Vagina (tissue), 2 donors: ENCODE data around the gene RYR2. TPM values are rescaled to one million over a fixed set of nuclear protein-coding genes. Genes with fewer than 3 reads are reported as not detected.

Experiments
- DNase-seq, 2 donors: peaks; one replicate each; pipeline ENCODE4 v3.0.0-alpha.2; 2017; ENCODE audit errors: extremely low spot score in 2 of 2
- H3K27ac ChIP-seq: fragments of 200-600 bp; sonication (generic); one replicate; pipeline ENCODE4 v1.5.1; 2019
- H3K27me3 ChIP-seq: fragments of 200-600 bp; sonication (generic); one replicate; pipeline ENCODE4 v1.5.1; 2019
- H3K36me3 ChIP-seq, 2 donors: fragments of 200-600 bp; sonication (generic); one replicate each; pipeline ENCODE4 v1.5.1; 2017 to 2019
- H3K4me1 ChIP-seq: fragments of 200-600 bp; sonication (generic); one replicate; pipeline ENCODE4 v1.5.1; 2019
- H3K4me3 ChIP-seq, 2 donors: fragments of 200-600 bp; sonication (generic); 1 replicate in 1 of 2; 2 replicates in 1 of 2; pipeline ENCODE4 v1.5.1; 2016 to 2019
- H3K9me3 ChIP-seq: fragments of 200-600 bp; sonication (generic); one replicate; pipeline ENCODE4 v1.5.1; 2019
- CTCF ChIP-seq, 3 experiments: fragments of 450-650 bp in 2 of 3; fragments of 200-600 bp in 1 of 3; sonication (generic) in 1 of 3; IDR thresholded peaks; one replicate each; pipeline ENCODE4 v1.5.1; 2017 to 2019; ENCODE audit warnings: antibody characterized with exemption in 3 of 3, mild to moderate bottlenecking in 2 of 3, moderate library complexity in 2 of 3
- POLR2A ChIP-seq, 2 donors: fragments of 450-650 bp; IDR thresholded peaks; one replicate each; pipeline ENCODE4 v1.6.1; 2017; ENCODE audit warnings: antibody characterized with exemption in 2 of 2, mild to moderate bottlenecking in 2 of 2, moderate library complexity in 2 of 2
- POLR2AphosphoS5 ChIP-seq, 2 donors: sonication (generic); formaldehyde crosslinking; IDR thresholded peaks; one replicate each; pipeline ENCODE4 v1.9.0; 2017; ENCODE audit warnings: antibody characterized with exemption in 2 of 2, mild to moderate bottlenecking in 2 of 2, low read depth in 1 of 2; ENCODE audit not compliant: insufficient read depth in 1 of 2
- intact Hi-C: fragments of 100-400 bp; cut with DNase I; formaldehyde crosslinking; loops from one replicate; pipeline ENCODE4 v1.15.1; 2023
- microRNA-seq: library from miRNA; unstranded; fragments of <30 nt; microRNA quantifications from one replicate; pipeline ENCODE4, GENCODE V29; 2017; ENCODE audit warnings: borderline number of aligned reads, borderline replicate concordance
- small RNA-seq: library from RNA; depleted of rRNA; stranded (forward); fragments of <200 nt; gene quantifications from one replicate; pipeline ENCODE3, GENCODE V24; 2016
- total RNA-seq: library from RNA; depleted of rRNA; stranded (reverse); fragments of >200 nt; gene quantifications from one replicate; pipeline ENCODE4 v1.2.3, GENCODE V29; 2016

Gene RYR2
- total RNA-seq, 1 donor from 2014 or later, result 1.5 TPM

DNA sequence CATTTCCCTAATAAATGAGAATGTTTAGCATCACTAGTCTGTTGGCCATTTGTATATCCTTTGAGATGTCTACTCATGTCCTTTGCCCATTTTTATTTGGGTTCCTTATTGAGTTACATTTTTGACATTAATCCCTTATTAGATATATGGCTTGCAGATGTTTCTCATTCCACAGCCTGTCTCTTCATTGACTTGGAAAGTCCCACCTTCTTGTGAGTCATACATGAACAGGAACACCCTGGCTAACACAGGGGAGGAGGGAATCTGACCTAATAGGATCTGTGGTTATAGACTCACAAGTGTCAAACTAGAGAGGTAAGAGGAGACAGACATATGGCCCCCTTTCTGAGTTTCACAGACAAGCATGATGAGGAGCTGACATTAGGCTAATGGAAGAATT lies 837.2 kb downstream of the RYR2 start:
- Histone ChIP-seq H3K4me3 (no peak overlapping the region), H3K36me3 (no peaks in the 10 kb centered on the region), H3K27me3 (no peaks in the 10 kb centered on the region), H3K4me1 (no peaks in the 10 kb centered on the region), H3K9me3 (no peaks in the 10 kb centered on the region), H3K27ac (no peak overlapping the region)
- no peak for DNase-seq
- intact Hi-C loops, result no loop called here
- TF ChIP-seq POLR2A (IDR thresholded peaks at IDR 0.05), result no peak
- TF ChIP-seq CTCF (IDR thresholded peaks at IDR 0.05), result no peak
- no peak for TF ChIP-seq POLR2AphosphoS5 (IDR thresholded peaks at IDR 0.05; ENCODE audit: insufficient read depth in 1 of 2, low read depth in 1 of 2)

Small RNAs within 50 kb of the gene (microRNA-seq; reads per million reads assigned to microRNA genes)
- not detected for gene MIR4428

Small RNAs within 50 kb of the gene (small RNA-seq; reads per million reads assigned to genes)
- gene MIR4428 (not detected), gene RF00402 (not detected)

Other genes starting within 250 kb of the RYR2 start
- 19.9 TPM for gene MTR, start 246.9 kb upstream of the RYR2 start, total RNA-seq
- gene MT1HL1, start 37.7 kb upstream of the RYR2 start, total RNA-seq, result not detected